Raji (cell line): ENCODE measurements around the gene PIRT.

Experiments
- POLR2A ChIP-seq: IDR thresholded peaks from 2 replicates; pipeline ENCODE4 v1.6.1; 2011; ENCODE audit warnings: low read depth, low read length, control low read depth; ENCODE audit not compliant: insufficient read depth

The PIRT gene

GRCh38 chr17:10799407-10799806, 38.5 kb downstream of the PIRT start:
- no peak for TF ChIP-seq POLR2A

GRCh38 chr17:10798910-10799309, 39.0 kb downstream of the PIRT start:
- TF ChIP-seq POLR2A = no peak

- no peak for TF ChIP-seq POLR2A
Observed at GRCh38 chr17:10798332-10798749, 39.5 kb downstream of the PIRT start.

- no peak for TF ChIP-seq POLR2A
Observed at GRCh38 chr17:10797476-10798328, 40.2 kb downstream of the PIRT start.

GRCh38 chr17:10793816-10794215, 44.1 kb downstream of the PIRT start:
- no peak for TF ChIP-seq POLR2A

GRCh38 chr17:10793256-10793655, 44.6 kb downstream of the PIRT start:
- no peak for TF ChIP-seq POLR2A

GRCh38 chr17:10792151-10792550, 45.7 kb downstream of the PIRT start:
- no peak for TF ChIP-seq POLR2A

- TF ChIP-seq POLR2A = no peak
Observed at GRCh38 chr17:10790491-10791401, 47.1 kb downstream of the PIRT start.

- no peak for TF ChIP-seq POLR2A
Observed at GRCh38 chr17:10789694-10790271, 48.1 kb downstream of the PIRT start.

- no peak for TF ChIP-seq POLR2A
Observed at GRCh38 chr17:10787306-10788045, 50.4 kb downstream of the PIRT start.

- TF ChIP-seq POLR2A = no peak
Observed at GRCh38 chr17:10785295-10785694, 52.6 kb downstream of the PIRT start.

GRCh38 chr17:10779609-10780008, 58.3 kb downstream of the PIRT start:
- no peak for TF ChIP-seq POLR2A

GRCh38 chr17:10777890-10778289, 60.0 kb downstream of the PIRT start:
- TF ChIP-seq POLR2A = no peak

- TF ChIP-seq POLR2A = no peak
Observed at GRCh38 chr17:10777131-10777807, 60.6 kb downstream of the PIRT start.

GRCh38 chr17:10776381-10776780, 61.5 kb downstream of the PIRT start:
- no peak for TF ChIP-seq POLR2A
